Measurements from ENCODE around the gene HSPA4L. TPM values are rescaled to one million over a fixed set of nuclear protein-coding genes. Genes with fewer than 3 reads are reported as not detected.

HSPA4L gene
- total RNA-seq, 2 donors from 2014 or later = 2.4 to 3.1 TPM

DNA sequence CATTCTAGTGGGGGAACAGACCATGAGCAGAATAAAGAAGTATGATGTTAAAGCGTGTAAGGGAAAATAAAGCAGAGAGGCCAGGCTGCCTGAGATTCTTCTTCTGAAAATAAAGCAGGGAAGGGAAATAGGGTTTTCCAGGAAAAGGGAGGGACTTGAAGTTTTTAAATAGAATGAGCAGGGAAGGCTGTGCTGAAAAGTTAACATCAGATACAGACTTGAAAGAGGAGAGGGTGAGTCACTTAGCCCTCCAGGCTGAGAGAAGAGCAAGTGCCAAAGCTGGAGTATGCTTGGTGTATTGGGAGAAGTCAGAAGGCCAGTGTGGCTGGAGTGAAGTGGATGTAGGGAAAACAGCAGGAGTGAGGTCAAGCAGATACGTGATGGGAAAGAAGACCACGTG, 88.6 kb downstream of the HSPA4L start:
- Mint-ChIP-seq H3K4me3 (no peak overlapping the region), H3K27ac (no peak overlapping the region), H3K27me3 (no peaks in the 10 kb centered on the region), H3K4me1 (no peaks in the 10 kb centered on the region), H3K36me3 (ENCODE audit: low read depth) (peaks cover 8% of the 10 kb centered on the region), H3K9me3 (no peaks in the 10 kb centered on the region)
- no peak for ATAC-seq (replicated peaks)

DNA sequence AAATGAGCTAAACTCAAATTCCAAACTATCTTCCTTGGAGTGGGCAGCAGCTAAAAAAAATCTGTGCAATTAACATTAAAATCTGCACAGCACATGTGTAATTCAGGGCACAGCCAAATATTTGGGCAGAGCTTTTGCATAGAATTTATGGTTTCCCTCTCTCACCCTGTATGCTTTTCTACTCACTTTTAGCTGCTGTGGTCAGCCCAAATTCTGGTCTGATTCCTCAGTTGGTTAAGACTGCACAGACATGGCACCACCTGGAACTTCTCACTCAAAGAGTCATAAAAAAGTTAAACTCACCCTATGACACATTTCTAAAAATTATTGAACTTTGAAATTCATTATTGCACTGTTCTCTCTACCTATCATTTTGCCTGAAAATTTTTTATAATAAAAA, 93.7 kb downstream of the HSPA4L start:
- Mint-ChIP-seq H3K4me3 (no peak overlapping the region), H3K9me3 (no peaks in the 10 kb centered on the region), H3K27me3 (no peaks in the 10 kb centered on the region), H3K27ac (no peak overlapping the region), H3K4me1 (peaks cover 13% of the 10 kb centered on the region), H3K36me3 (ENCODE audit: low read depth) (peaks cover 15% of the 10 kb centered on the region)
- ATAC-seq (replicated peaks) = no peak

DNA sequence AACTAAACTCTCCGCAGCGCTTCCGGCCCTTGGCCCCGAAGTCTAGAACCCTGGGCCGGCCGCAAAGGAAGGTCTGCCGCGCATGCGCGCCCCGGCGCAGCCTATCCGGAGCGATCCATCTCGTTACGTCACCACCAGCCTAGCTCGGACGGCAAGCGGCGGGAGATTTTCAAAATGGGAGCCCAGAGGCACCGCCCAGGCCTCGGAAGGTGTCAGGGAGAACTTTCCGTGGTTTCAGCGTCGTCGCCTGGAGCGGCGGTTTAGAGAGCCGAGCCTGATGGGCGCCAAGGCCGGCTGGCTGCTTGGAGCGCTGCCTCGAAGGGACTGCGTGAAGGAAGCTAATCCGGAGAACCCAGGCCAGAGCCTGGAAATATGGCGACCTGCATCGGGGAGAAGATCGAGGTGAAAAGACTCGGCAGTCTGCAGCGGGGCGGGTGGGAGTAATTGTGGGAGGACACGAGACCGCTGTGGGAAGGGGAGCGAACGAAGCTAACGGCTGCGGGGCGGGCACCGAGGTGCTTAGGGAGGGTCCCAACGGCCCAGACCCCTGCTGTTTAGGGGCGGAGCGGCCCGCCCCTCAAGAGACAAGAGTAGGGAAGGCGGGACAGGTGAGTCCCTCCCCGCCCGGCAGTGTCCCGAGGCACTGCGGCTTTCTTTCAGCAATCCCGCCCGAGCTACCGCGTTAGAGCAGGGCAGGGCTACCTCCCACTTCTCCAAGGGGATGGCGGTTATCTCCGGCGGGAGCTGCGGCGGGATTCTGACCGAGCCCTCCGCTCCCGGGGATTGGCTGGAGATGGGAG, 98.8 kb downstream of the HSPA4L start, which contains the start of gene PLK4:
PLK4 (plus strand) TSS at position 131 of the 800 bp plus-strand sequence; CDS start at position 373, 242 bp downstream.
- Mint-ChIP-seq H3K9me3 (no peaks in the 10 kb centered on the region), H3K4me1 (peaks cover 13% of the 10 kb centered on the region), H3K4me3 (peak within 1 kb of the TSS; percentile 95), H3K27ac (peak within 1 kb of the TSS; percentile 98), H3K27me3 (no peaks in the 10 kb centered on the region), H3K36me3 (ENCODE audit: low read depth) (peaks cover 57% of the 10 kb centered on the region)
- ATAC-seq (replicated peaks) = peak; percentile 96

DNA sequence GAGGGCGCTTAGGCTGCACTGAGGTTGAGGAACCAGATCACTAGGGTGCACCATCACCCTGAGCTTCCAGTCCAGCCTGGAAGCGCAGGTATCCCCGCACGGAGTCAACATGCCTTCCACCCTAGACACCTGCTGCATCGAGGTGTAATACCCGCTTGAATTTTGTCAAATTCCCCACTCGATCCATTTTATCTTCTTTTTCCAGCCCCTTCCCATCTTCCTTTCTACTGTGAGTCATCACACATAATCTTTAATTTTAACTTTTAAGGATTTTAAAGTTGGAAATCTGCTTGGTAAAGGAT, 99.4 kb downstream of the HSPA4L start:
- Mint-ChIP-seq H3K27ac (peak overlapping the region; percentile 98), H3K4me3 (peak overlapping the region; percentile 95), H3K9me3 (no peaks in the 10 kb centered on the region), H3K36me3 (ENCODE audit: low read depth) (peaks cover 62% of the 10 kb centered on the region), H3K4me1 (peaks cover 13% of the 10 kb centered on the region), H3K27me3 (no peaks in the 10 kb centered on the region)
- peak; percentile 17 for ATAC-seq (replicated peaks)

DNA sequence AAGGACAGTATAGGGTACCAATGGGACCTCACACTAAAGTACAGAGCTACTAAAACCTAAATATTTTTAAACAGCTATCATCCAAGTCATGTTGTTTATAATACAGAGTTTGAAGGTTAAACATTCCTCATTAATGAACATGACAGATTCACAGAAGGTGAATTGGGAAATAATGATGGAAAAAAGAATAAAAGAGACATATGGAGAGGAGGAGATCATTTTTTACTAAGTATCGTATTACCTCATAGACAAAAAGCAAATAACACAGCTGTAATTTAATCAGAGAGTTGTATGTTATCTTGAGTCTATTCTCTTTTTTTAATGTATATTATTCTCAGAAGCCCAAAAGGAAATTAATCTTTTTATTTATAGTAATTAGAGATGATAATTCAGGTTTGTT, 106.4 kb downstream of the HSPA4L start:
- Mint-ChIP-seq H3K27ac (no peak overlapping the region), H3K9me3 (no peaks in the 10 kb centered on the region)
- ATAC-seq (replicated peaks) = no peak

DNA sequence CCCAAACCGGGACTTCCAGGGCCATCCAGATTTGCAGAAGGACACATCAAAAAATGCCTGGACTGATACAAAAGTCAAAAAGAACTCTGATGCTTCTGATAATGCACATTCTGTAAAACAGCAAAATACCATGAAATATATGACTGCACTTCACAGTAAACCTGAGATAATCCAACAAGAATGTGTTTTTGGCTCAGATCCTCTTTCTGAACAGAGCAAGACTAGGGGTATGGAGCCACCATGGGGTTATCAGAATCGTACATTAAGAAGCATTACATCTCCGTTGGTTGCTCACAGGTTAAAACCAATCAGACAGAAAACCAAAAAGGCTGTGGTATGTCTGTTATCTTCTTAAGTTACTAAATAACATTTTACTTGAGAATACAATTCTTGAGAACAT, 107.8 kb downstream of the HSPA4L start:
- Mint-ChIP-seq H3K27me3 (no peaks in the 10 kb centered on the region), H3K27ac (no peak overlapping the region)

More for the DNA sequence above, 106.4 kb downstream of the HSPA4L start:
- Mint-ChIP-seq H3K4me1 (peaks cover 5% of the 10 kb centered on the region), H3K4me3 (no peak overlapping the region), H3K27me3 (no peaks in the 10 kb centered on the region), H3K36me3 (ENCODE audit: low read depth) (peaks cover 89% of the 10 kb centered on the region)

More for the DNA sequence above, 107.8 kb downstream of the HSPA4L start:
- Mint-ChIP-seq H3K4me1 (peaks cover 5% of the 10 kb centered on the region), H3K36me3 (ENCODE audit: low read depth) (peaks cover 89% of the 10 kb centered on the region), H3K4me3 (no peak overlapping the region), H3K9me3 (no peaks in the 10 kb centered on the region)
- ATAC-seq (replicated peaks) = no peak

Other genes starting within 250 kb of the HSPA4L start
- gene INTU, start 149.4 kb upstream of the HSPA4L start, total RNA-seq = under 1 TPM; 0.05 to 0.15 TPM
- not detected for gene SLC25A31, start 51.9 kb upstream of the HSPA4L start, total RNA-seq
- 10 to 100 TPM; 47.3 to 51.3 TPM for gene PLK4, start 98.6 kb downstream of the HSPA4L start, total RNA-seq
- gene MFSD8, start 182.9 kb downstream of the HSPA4L start, total RNA-seq = 10 to 100 TPM; 19.4 to 22.9 TPM
- 10 to 100 TPM; 24.5 to 24.6 TPM for gene ABHD18, start 183.1 kb downstream of the HSPA4L start, total RNA-seq